Measurements from ENCODE around the gene FOXD4L3.
"Not testable (repeated sequence)": the region's sequence is repeated elsewhere in the genome, so short reads cannot be mapped to it uniquely, and the experiment has no call there.

FOXD4L3 gene

DNA sequence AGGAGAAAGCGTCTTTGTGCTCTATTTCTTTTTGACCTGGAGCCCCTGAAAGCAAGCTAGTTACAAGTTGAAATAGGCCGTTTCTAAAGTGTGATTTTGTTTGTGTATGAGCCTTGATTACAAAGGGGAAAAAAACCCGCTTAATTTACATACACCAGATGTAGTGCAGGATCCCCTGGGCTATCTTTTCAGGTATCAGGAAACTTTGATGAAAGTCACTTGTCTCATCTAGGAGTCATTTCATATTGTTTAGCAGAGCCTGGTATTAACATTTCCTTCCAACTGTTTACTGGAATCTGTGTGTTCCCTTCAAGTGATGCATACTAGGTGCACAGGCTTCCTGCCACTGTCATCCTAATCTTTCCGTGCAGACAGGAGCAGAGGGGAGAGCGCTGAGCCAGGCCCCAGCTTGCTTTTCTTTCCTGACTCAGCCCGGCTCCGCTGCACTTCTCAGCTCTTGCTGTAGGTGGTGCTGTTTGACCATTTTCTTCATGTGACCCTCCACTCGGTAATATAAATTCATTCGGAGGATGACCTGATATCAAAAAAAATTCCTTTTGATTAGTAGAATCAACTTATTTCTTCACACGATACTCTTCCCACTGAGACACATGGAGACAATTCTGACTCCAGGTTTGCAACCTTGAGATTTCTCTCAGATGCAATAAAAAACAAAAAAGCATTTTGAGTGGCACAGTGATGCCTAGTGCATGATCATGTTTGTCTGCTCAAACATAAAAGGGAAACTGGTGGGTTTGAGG, 39.8 kb downstream of the FOXD4L3 start:
- H3K4me3 ChIP-seq (ENCODE audit: low read depth, low read length); DNase-seq (ENCODE audit: low read depth): not testable (repeated sequence)

DNA sequence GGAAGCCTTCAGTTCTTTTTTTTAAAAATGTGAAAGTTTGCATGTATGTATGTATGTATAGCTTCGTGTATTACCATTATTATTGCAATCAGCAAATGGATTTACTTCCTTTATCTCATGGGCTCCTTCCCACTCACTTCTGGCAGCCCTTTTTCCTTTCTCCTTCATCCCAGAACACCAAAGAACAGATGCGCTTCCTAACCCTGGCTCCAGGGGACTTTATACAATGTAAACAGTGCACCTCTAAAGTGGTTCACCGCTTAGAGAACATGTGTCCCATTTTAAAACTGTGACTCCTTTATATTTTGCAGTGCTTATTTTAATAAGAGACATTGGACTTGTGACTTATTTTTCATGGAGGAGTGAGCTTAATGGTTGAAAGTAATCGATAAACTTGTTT, 40.6 kb downstream of the FOXD4L3 start:
- DNase-seq (ENCODE audit: low read depth) = not testable (repeated sequence)

GRCh38 chr9:68343992-68344391, 41.3 kb downstream of the FOXD4L3 start:
- not testable (repeated sequence) for H3K4me3 ChIP-seq (ENCODE audit: low read depth, low read length)

More for the DNA sequence above, 40.6 kb downstream of the FOXD4L3 start:
- H3K4me3 ChIP-seq (ENCODE audit: low read depth, low read length) = not testable (repeated sequence)

DNA sequence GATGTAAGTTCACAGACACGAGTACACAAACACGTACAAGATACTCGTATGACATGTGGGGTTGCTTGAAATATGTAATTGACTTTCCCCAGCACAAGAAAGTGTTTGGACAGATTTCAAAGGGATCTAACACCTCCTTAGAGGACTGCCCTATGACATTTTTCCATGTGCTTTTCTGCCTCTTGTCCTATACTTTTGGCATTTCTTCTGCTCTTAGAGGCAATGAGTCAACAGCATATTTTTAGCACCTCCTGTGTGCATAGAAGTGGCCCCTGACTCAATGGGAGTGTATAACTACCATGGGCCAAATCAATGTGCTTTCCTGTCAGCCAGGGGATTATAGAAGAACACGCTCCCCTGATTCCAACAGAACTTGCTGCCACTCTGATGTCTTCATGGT, 49.0 kb downstream of the FOXD4L3 start:
- not testable (repeated sequence) for H3K4me3 ChIP-seq (ENCODE audit: low read depth, low read length); DNase-seq (ENCODE audit: low read depth)

More at GRCh38 chr9:68343992-68344391, 41.3 kb downstream of the FOXD4L3 start:
- not testable (repeated sequence) for DNase-seq (ENCODE audit: low read depth)
